Activated effector memory CD4-positive, alpha-beta T cell treated with anti-CD3 and anti-CD28 coated beads, Interleukin-2, amount 50 U/mL, for 16 hours (primary cell): ENCODE measurements around the gene CRAMP1.

Source experiments
- DNase-seq: peaks from one replicate; pipeline ENCODE4 v3.0.0-alpha.2; 2020

The CRAMP1 gene

GRCh38 chr16:1634541-1634940 lies 22.4 kb downstream of the CRAMP1 start:
- DNase-seq = no peak

DNA sequence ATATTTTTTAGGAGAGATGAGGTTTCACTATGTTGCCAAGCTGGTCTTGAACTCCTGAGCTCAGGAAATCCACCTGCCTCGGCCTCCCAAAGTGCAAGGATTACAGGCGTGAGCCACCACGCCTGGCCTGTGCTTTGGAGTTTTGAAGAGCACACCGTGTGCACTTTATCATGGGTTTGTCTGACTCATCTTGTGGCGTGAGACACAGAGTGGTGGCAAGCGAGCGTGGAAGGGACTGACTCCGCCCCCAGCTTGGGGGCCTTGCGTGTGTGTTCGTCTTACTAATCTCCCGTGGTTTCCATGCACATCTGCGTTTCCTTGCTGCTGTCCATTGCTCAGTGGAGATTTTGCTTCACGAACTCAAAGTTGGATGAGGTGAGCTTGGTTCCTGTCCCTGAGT lies 22.9 kb downstream of the CRAMP1 start:
- no peak for DNase-seq

GRCh38 chr16:1637526-1637925 lies 25.4 kb downstream of the CRAMP1 start:
- DNase-seq = no peak

DNA sequence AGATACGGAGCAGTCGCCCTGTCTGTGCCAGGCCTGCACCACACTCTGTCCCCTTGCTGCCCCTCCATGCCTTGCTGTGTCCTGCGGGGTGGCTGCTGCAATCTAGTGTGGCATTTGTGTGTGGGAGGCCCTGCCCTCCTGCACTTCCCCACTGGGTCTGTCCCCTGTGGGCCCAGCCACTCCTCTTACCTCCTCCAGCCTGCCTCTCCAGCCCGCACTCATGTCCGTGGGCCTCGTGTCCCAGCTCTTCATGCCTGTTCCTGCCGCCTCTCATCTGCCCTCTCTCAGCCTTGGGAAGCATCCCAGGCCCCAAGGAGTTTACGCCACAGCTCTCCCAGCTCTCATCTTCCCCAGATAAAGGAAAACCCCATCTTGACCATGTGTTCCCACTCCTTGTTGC lies 26.6 kb downstream of the CRAMP1 start:
- no peak for DNase-seq

DNA sequence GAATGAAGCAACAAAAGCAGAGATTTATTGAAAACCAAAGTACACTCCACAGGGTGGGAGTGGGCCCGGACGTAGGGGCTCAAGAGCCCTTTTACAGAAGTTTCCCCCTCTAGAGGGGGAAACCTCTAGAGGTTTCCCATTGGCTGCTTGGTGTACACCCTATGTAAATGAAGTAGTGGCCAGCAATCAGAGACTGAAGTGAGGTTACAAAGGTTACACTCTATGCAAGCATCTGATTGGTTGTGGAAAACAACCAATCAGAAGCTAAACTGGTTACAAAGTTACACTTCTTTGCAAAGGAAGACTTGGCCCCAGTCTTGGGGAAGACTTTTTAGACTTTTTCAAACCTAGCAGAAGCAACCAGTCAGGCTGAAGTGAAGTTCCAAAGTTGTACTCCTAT lies 27.1 kb downstream of the CRAMP1 start:
- no peak for DNase-seq

DNA sequence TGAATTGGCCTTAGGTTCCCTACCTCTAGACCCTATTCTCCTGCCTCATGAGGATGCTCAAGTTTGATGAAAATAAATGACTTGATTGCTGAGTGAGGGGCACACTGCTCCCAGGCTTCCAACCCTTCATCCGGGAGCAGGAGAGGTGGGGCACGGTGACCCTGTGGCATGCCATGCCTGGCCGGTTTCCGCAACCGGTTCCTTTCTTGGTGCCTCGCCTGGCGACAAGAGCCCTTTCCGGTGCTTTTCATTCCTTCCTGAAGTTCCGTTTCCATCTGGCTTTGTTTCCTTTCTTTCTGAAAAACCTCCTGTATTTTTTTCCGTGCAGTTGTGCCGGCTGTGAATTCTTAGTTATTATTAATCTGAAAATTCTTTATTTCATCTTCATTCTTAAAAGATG lies 27.7 kb downstream of the CRAMP1 start:
- DNase-seq = no peak

- no peak for DNase-seq
Observed at GRCh38 chr16:1640261-1640941, 28.2 kb downstream of the CRAMP1 start.

GRCh38 chr16:1641261-1641660 lies 29.1 kb downstream of the CRAMP1 start:
- DNase-seq = no peak

DNA sequence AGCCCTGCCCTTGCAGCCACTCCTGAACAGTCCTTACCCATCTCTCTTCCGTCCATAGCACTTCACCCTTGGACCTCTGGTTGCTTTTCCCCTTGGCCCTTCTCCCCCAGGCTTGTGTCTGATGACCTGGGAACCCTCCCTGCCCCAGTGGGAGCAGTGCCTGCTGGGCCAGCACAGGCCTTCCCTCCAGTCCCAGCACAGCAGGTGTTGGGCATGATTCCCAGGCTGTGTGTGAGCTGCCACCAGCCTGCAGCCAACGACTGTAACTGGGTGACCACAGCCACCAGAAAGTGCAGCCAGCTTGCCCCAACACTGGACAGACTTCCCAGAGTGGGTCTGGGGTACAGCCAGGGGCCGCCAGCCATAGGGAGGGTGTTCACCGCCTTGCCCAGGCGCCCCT lies 30.0 kb downstream of the CRAMP1 start:
- DNase-seq = no peak

DNA sequence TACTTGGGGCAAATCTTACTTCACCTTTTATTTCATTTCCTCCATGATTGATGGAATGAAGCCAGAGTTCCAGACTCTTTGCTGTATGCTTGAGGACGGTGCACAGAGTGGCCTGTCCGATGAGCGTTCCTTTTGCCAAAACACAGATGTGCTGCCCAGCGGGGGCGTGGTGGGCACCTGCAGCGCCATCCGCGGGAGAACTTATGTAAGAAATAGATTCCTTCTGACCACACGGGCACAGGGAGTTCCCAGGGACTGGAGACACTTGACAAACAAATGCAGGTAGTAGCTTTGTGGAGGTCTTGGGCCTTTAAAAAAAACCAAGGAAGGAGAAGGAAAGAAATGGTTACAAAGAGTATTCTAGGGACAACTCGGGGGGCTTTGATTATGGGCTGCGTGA lies 30.6 kb downstream of the CRAMP1 start:
- no peak for DNase-seq

DNA sequence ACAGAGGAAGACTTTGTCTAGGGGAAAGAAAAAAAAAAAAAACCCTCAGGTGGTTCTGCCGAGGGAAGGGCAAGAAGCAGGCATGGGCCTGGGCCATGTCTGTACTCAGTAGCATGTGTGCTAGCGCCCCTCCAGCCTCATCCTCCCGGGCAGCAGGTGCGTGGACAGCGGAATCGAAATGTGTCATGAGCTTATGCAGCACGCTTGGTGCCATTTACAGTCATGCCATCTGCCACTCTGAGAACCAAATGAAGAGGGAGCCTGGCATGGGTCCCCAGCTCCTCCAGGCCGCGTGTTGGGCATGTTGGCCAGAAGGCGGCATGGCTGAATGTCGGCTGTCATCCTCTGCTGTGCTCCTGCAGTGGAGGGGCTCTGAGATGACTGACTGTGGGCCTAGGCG lies 31.4 kb downstream of the CRAMP1 start:
- DNase-seq = no peak

GRCh38 chr16:1645914-1646525 lies 33.9 kb downstream of the CRAMP1 start:
- DNase-seq = peak; percentile 74

DNA sequence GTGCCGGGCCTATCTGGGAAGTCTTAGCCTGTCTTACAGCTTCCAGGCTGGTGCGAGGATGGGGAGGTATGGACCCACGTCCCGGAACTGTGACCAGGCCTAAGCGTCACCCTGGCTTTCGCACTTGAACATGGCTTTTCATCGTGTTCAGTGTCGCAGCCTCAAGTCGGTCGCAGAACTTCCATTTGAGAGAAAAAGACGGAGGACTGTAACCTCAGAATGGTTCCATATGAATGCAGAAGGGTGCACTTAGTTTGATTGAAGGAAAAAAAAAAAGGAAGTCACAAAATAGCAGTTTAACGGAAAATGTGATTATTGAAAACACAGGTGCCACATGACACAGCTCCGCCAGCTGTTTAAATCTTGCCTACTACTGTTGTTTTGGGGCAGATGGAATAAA lies 35.7 kb downstream of the CRAMP1 start:
- DNase-seq = no peak

DNA sequence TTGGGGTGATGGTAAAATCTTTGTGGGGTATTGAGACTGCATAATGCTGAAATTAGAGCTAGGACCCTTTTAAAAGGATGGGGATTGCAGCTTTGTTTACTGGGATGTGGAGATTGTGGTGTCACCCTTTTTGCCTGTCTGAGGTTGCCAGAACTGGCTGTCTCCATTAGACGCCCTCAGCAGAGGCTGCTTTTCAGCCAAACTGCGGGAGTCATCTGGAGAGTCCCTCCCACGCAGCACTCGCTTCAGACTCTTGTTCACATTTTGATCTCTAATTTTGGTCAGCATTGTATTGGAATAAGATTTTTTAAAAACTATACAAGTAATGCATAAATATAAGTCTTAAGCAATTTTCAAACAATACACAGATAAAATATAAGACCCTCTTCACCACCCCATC lies 38.0 kb downstream of the CRAMP1 start:
- DNase-seq = no peak

GRCh38 chr16:1651094-1651973 lies 39.2 kb downstream of the CRAMP1 start:
- no peak for DNase-seq

DNA sequence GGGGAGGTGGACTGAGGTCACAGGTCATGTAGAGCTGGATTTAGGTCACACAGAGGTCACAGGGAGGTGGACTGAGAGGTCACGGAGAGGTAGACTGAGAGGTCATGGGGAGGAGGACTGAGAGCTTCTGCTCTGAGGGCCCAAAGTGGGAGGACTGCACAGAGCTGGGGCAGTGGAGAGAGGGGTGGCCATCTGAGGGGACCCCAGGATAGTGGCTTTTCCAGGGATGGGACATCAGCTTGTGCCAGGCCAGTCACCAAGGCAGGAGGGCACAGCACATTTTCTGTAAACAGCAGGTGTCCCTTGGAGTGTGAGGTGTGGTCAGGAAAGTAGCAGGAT lies 39.8 kb downstream of the CRAMP1 start:
- DNase-seq = no peak

DNA sequence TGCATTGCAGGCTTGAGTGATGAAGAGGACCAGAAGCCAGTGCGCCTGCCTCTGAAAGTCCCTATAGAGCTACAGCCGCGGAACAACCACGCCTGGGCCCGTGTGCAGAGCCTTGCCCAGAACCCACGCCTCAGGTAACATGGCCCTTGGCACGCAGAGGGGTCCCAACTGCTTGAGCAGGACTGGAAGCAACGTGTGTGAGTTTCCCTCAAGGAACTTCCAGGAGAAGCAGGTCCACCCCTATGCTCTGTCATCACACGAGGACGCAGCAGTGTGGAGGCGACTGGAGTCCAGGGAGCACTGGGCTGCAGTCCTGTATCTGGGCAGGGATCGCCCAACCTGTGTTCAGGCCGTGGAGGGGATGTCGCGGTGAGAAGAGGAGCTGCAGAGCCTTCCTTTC lies 40.9 kb downstream of the CRAMP1 start:
- no peak for DNase-seq

DNA sequence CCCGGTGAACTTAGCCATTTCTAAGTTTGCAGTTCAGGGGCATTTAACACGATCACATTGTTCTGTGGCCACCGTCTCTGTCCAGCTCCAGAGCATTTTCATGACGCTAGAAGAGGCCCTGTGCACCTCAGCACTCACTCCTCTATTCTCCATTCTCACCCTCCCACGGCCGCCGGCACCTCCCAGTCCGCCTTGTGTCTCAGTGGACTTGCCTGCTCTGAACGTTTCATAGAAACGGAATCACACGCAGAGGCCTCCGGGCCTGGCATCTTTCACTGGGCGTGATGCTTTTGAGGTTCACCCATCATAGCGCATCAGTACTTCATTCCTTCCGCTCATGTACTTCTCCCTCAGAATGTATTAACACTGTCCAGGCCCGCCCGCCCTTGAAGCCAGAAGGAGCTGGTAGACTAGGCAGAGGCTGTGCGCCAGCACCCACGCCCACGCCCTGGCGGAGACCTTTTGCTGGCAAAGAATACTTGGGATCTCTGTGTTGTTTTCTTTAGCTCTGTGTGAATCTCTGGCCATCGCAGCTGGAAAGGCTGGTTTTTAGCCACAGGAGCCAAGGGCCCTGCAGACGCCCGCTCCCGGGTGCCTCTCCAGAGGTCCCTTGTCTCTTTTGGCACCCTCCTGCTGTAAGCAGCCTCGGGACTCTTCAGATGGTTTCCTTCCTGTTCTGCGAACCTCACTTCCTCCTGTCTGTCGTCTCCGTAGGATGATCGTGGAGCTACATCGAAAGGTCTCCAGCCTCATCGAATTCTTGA lies 42.5 kb downstream of the CRAMP1 start:
- DNase-seq = no peak

DNA sequence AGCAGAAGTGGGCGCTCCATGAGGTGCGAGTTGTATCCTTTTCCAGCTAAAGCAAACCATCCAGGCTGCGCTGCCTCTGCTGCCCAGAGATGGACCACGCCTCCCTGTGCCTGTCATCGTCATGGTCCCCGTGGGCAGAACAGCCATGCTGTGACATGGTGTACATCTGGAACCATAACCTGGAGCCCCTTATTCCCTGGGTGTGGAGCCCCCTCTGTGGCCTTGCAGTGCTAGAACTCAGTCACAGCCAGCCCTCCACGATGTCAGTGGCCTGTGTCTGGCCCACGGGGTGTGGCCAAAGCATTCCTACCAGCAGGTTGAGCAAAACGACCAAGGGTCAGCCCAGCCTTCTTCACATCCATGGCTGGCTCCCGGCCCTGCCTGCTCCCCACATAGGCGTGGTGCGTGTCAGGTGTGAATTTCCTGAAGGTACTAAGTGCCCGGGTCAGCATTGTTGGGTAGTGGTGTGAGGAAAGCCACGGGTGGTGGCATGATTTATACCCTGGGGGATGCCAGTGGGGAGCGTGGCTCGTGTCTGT lies 43.2 kb downstream of the CRAMP1 start:
- no peak for DNase-seq

GRCh38 chr16:1655909-1656807 lies 44.0 kb downstream of the CRAMP1 start:
- no peak for DNase-seq

DNA sequence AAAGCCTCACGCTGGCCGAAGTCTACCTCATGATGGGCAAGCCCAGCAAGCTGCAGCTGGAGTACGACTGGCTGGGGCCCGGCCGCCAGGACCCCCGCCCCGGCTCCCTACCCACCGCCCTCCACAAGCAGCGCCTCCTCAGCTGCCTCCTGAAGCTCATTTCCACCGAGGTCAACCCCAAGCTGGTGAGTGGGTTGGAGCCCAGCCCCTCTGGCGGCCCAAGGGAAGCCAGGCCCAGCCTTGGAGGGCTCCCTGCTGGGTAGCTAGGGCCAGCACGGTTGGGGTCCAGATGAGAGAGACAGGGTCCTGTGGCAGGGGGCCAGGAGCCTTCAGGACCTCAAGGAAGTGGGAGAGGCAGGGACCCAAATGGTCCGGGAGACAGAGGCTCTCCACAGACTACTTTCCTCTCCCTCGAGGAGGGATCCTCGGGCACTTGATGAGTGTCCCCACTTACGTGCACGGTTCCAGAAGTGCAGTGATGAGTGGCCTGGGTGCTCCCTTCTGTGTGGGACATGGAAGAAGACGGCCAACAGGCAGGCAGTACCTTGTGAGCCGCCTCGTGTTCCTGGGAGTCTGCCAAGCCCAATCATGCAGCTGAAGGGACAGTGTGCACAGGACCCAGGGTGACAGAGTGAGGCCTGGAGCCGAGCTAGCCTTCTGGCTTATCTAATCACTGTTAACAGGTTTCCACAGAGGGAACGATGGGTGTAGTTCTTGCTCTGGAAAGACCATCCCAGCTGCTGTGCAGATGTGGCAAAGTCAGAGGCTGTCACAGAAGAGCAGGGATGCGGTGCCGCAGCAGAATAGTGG lies 44.9 kb downstream of the CRAMP1 start:
- DNase-seq = no peak
